ENCODE results near the gene SHC3. TPM values are rescaled to one million over a fixed set of nuclear protein-coding genes. Genes with fewer than 3 reads are reported as not detected.
A peak's percentile ranks its signal among the peaks of the same experiment; 100 is the strongest.

SHC3 gene
- total and polyA plus RNA-seq, 2 donors (not counting 1 experiment from before 2014, with no cell fraction given) = 1.7 to 16.2 TPM

DNA sequence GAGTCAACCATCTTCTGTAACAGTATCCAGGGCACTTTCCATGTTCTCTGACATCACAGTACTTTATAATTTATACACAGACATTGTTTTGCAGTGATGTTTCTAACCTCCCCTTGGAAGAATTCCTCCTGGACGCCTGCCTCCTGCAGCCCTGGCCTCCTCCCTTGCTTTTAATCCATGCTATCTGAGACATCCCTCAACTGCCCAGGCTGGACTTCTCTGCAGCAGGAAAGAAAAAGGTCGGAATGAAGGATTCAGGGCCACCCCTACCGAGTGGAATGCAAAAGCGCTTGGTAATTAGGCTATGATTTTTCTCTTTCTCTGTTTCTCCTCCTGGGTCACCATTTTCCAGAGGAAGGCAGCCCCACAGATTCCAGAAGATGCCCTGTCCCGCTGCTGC is 47.0 kb upstream of the SHC3 start:
- Histone ChIP-seq H3K9ac (ENCODE audit: insufficient read depth, low read length) (no peak overlapping the region), H2AFZ (ENCODE audit: low read length) (no peak overlapping the region), H3K9me3 (ENCODE audit: control insufficient read depth, insufficient read depth, low read depth, low read length) (no peaks in the 10 kb centered on the region), H3K36me3 (ENCODE audit: control insufficient read depth, insufficient read depth, low read length) (no peaks in the 10 kb centered on the region), H3K27ac (ENCODE audit: insufficient read depth, low read length) (no peak overlapping the region), H3K79me2 (ENCODE audit: control insufficient read depth, insufficient read depth, low read length) (no peaks in the 10 kb centered on the region), H4K20me1 (ENCODE audit: control insufficient read depth, extremely low read depth, insufficient read depth, low read length) (no peaks in the 10 kb centered on the region), H3K27me3 (ENCODE audit: control insufficient read depth, insufficient read depth, low read length) (peaks cover 2% of the 10 kb centered on the region), H3K4me2 (ENCODE audit: extremely low read depth, insufficient read depth, low read length) (no peak overlapping the region), H3K4me3 (replicated peaks in 1 of 4; ENCODE audit: control extremely low read depth in 1 of 4, insufficient read depth in 1 of 4, low read depth in 3 of 4, low read length in 4 of 4) (no peak overlapping the region), H3K4me1 (ENCODE audit: control insufficient read depth, extremely low read depth, insufficient read depth, low read length) (no peaks in the 10 kb centered on the region)
- TF ChIP-seq, protein P1, sequence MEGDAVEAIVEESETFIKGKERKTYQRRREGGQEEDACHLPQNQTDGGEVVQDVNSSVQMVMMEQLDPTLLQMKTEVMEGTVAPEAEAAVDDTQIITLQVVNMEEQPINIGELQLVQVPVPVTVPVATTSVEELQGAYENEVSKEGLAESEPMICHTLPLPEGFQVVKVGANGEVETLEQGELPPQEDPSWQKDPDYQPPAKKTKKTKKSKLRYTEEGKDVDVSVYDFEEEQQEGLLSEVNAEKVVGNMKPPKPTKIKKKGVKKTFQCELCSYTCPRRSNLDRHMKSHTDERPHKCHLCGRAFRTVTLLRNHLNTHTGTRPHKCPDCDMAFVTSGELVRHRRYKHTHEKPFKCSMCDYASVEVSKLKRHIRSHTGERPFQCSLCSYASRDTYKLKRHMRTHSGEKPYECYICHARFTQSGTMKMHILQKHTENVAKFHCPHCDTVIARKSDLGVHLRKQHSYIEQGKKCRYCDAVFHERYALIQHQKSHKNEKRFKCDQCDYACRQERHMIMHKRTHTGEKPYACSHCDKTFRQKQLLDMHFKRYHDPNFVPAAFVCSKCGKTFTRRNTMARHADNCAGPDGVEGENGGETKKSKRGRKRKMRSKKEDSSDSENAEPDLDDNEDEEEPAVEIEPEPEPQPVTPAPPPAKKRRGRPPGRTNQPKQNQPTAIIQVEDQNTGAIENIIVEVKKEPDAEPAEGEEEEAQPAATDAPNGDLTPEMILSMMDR (conservative IDR thresholded peaks at IDR 0.05 in 1 of 2, IDR thresholded peaks at IDR 0.05 in 1 of 2; ENCODE audit: low read depth in 1 of 2, low read length in 2 of 2) = peak; percentile 23 to 41
- TF ChIP-seq EZH2 (IDR thresholded peaks at IDR 0.05; ENCODE audit: low read length, missing control alignments) = no peak
- DNase-seq (ENCODE audit: low read depth in 2 of 2) = peak; percentile 54 to 59

DNA sequence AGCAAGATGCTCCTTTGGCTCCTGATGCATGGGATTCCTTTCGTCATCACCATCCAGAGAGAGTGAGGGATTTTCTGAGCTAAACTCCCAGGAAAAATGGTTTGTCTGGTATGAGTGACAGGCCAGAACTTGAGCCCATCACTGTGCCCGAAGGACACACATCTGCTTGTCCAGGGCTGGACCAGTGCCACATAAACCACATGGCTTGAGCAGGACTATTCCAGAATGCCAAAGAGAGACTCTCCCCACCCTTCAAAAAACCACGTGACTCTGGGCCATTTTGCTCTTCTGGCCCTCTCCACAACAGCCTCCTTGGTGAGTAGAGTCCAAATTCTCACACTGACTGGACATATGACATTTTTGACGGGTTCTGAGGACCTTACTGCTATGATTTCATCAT is 46.4 kb upstream of the SHC3 start:
- H2AFZ ChIP-seq (ENCODE audit: low read length) = no peak overlapping the region
- TF ChIP-seq, protein P1 (conservative IDR thresholded peaks at IDR 0.05 in 1 of 2, IDR thresholded peaks at IDR 0.05 in 1 of 2; ENCODE audit: low read depth in 1 of 2, low read length in 2 of 2) = no peak
- TF ChIP-seq EZH2 (IDR thresholded peaks at IDR 0.05; ENCODE audit: low read length, missing control alignments) = no peak
- H3K9me3 ChIP-seq (ENCODE audit: control insufficient read depth, insufficient read depth, low read depth, low read length) = no peaks in the 10 kb centered on the region
- no peak overlapping the region for H3K27ac ChIP-seq (ENCODE audit: insufficient read depth, low read length)
- no peak overlapping the region for H3K4me2 ChIP-seq (ENCODE audit: extremely low read depth, insufficient read depth, low read length)
- H3K27me3 ChIP-seq (ENCODE audit: control insufficient read depth, insufficient read depth, low read length) = peaks cover 2% of the 10 kb centered on the region
- H3K36me3 ChIP-seq (ENCODE audit: control insufficient read depth, insufficient read depth, low read length) = no peaks in the 10 kb centered on the region
- no peaks in the 10 kb centered on the region for H3K4me1 ChIP-seq (ENCODE audit: control insufficient read depth, extremely low read depth, insufficient read depth, low read length)
- H3K9ac ChIP-seq (ENCODE audit: insufficient read depth, low read length) = no peak overlapping the region
- H4K20me1 ChIP-seq (ENCODE audit: control insufficient read depth, extremely low read depth, insufficient read depth, low read length) = no peaks in the 10 kb centered on the region
- no peak overlapping the region for H3K4me3 ChIP-seq (replicated peaks in 1 of 4; ENCODE audit: control extremely low read depth in 1 of 4, insufficient read depth in 1 of 4, low read depth in 3 of 4, low read length in 4 of 4)
- DNase-seq (ENCODE audit: low read depth in 2 of 2) = no peak
- H3K79me2 ChIP-seq (ENCODE audit: control insufficient read depth, insufficient read depth, low read length) = no peaks in the 10 kb centered on the region

DNA sequence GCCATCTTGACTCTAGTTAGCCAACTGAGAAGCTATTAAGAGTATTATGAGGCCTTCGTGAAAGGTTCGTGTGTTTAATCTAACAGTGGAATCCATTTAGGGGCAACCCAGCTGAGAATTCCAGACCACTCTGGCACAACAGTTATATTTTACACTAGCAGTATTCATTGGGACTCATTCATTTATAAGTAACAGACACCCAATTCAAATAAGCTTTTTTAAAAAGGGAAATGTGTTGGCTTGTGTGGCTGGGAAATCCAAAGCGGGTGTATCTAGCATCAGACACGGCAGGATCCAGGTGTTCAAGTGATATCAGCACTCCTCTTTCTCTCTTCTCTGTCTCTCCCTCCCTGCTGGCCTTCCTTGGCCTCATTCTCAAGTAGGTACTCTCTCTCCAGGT is 46.0 kb upstream of the SHC3 start:
- TF ChIP-seq EZH2 (IDR thresholded peaks at IDR 0.05; ENCODE audit: low read length, missing control alignments) = no peak
- TF ChIP-seq, protein P1 (conservative IDR thresholded peaks at IDR 0.05 in 1 of 2, IDR thresholded peaks at IDR 0.05 in 1 of 2; ENCODE audit: low read depth in 1 of 2, low read length in 2 of 2) = no peak
- Histone ChIP-seq H3K36me3 (ENCODE audit: control insufficient read depth, insufficient read depth, low read length) (no peaks in the 10 kb centered on the region), H3K4me1 (ENCODE audit: control insufficient read depth, extremely low read depth, insufficient read depth, low read length) (no peaks in the 10 kb centered on the region), H3K9me3 (ENCODE audit: control insufficient read depth, insufficient read depth, low read depth, low read length) (no peaks in the 10 kb centered on the region), H3K4me3 (replicated peaks in 1 of 4; ENCODE audit: control extremely low read depth in 1 of 4, insufficient read depth in 1 of 4, low read depth in 3 of 4, low read length in 4 of 4) (no peak overlapping the region), H3K27me3 (ENCODE audit: control insufficient read depth, insufficient read depth, low read length) (peaks cover 2% of the 10 kb centered on the region), H4K20me1 (ENCODE audit: control insufficient read depth, extremely low read depth, insufficient read depth, low read length) (no peaks in the 10 kb centered on the region), H2AFZ (ENCODE audit: low read length) (no peak overlapping the region), H3K4me2 (ENCODE audit: extremely low read depth, insufficient read depth, low read length) (no peak overlapping the region), H3K79me2 (ENCODE audit: control insufficient read depth, insufficient read depth, low read length) (no peaks in the 10 kb centered on the region), H3K9ac (ENCODE audit: insufficient read depth, low read length) (no peak overlapping the region), H3K27ac (ENCODE audit: insufficient read depth, low read length) (no peak overlapping the region)
- no peak for DNase-seq (ENCODE audit: low read depth in 2 of 2)
